Cardiac muscle cell (in vitro differentiated cells and primary cell): ENCODE measurements around the gene NR3C2. TPM values are rescaled to one million over a fixed set of nuclear protein-coding genes. Genes with fewer than 3 reads are reported as not detected.

Experiments
- DNase-seq, 2 donors: peaks; one replicate each; pipeline versions ENCODE4 v3.0.0 to v3.0.0-alpha.2; 2010 to 2017; ENCODE audit warnings: low read depth in 1 of 2, low spot score in 1 of 2
- H3K27ac ChIP-seq: fragments of 200-600 bp; sonication (generic); 2 replicates; pipeline ENCODE4 v1.5.1; 2016
- H3K27me3 ChIP-seq: fragments of 200-600 bp; sonication (generic); 2 replicates; pipeline ENCODE4 v1.6.0; 2016; ENCODE audit warnings: control low read depth
- H3K36me3 ChIP-seq: fragments of 200-600 bp; sonication (generic); 2 replicates; pipeline ENCODE4 v1.5.1; 2016; ENCODE audit warnings: control low read depth
- H3K4me1 ChIP-seq: fragments of 200-600 bp; sonication (generic); 2 replicates; pipeline ENCODE4 v1.8.1; 2017; ENCODE audit warnings: low read depth, mild to moderate bottlenecking, mixed run types
- H3K4me3 ChIP-seq: fragments of 200-600 bp; sonication (generic); 2 replicates; pipeline ENCODE4 v1.5.1; 2016; ENCODE audit warnings: mild to moderate bottlenecking
- H3K9me3 ChIP-seq: fragments of 200-600 bp; sonication (generic); 2 replicates; pipeline ENCODE4 v1.5.1; 2017; ENCODE audit warnings: low read depth, mild to moderate bottlenecking, control low read depth
- CTCF ChIP-seq: IDR thresholded peaks from 2 replicates; pipeline ENCODE4 v1.5.1; 2012; ENCODE audit warnings: low read depth, mild to moderate bottlenecking, low read length
- polyA plus RNA-seq: library from polyadenylated mRNA; unstranded; fragments of >200 nt; fragmentation: Nextera tagmentation; extraction: Ambion mirVana; gene quantifications from 2 replicates; pipeline ENCODE4 v1.2.1, GENCODE V29; 2016
- total RNA-seq: library from RNA; depleted of rRNA; stranded (reverse); fragments of >200 nt; gene quantifications from 2 replicates; pipeline ENCODE4 v1.2.3, GENCODE V29; 2016

The NR3C2 gene
- total and polyA plus RNA-seq, 2 experiments from 2014 or later: 0.43 to 2.5 TPM

- no peaks in the 10 kb centered on the region for H3K36me3 ChIP-seq
- no peak overlapping the region for H3K27ac ChIP-seq
- no peak for DNase-seq
- no peak for TF ChIP-seq CTCF
- no peaks in the 10 kb centered on the region for H3K27me3 ChIP-seq
- H3K4me3 ChIP-seq: no peak overlapping the region
- no peaks in the 10 kb centered on the region for H3K4me1 ChIP-seq
- no peaks in the 10 kb centered on the region for H3K9me3 ChIP-seq
Observed at GRCh38 chr4:148245015-148245414, 197.2 kb downstream of the NR3C2 start.

- Histone ChIP-seq H3K27me3 (no peaks in the 10 kb centered on the region), H3K4me3 (no peak overlapping the region), H3K27ac (no peak overlapping the region), H3K9me3 (no peaks in the 10 kb centered on the region), H3K36me3 (no peaks in the 10 kb centered on the region), H3K4me1 (no peaks in the 10 kb centered on the region)
- no peak for TF ChIP-seq CTCF
- DNase-seq: no peak
Observed at GRCh38 chr4:148243837-148244236, 198.4 kb downstream of the NR3C2 start.

- Histone ChIP-seq H3K36me3 (no peaks in the 10 kb centered on the region), H3K9me3 (no peaks in the 10 kb centered on the region), H3K4me1 (no peaks in the 10 kb centered on the region), H3K27me3 (no peaks in the 10 kb centered on the region), H3K4me3 (no peak overlapping the region), H3K27ac (no peak overlapping the region)
- DNase-seq: no peak
- no peak for TF ChIP-seq CTCF
Observed at GRCh38 chr4:148240241-148240640, 202.0 kb downstream of the NR3C2 start.

GRCh38 chr4:148239494-148239985, 202.7 kb downstream of the NR3C2 start:
- H3K27ac ChIP-seq: no peak overlapping the region
- H3K4me1 ChIP-seq: no peaks in the 10 kb centered on the region
- DNase-seq: peak in 1 of 2 donors; percentile 13
- no peak overlapping the region for H3K4me3 ChIP-seq
- TF ChIP-seq CTCF: no peak
- H3K27me3 ChIP-seq: no peaks in the 10 kb centered on the region
- H3K9me3 ChIP-seq: no peaks in the 10 kb centered on the region
- no peaks in the 10 kb centered on the region for H3K36me3 ChIP-seq

GRCh38 chr4:148238811-148239493, 203.3 kb downstream of the NR3C2 start:
- H3K27me3 ChIP-seq: no peaks in the 10 kb centered on the region
- H3K9me3 ChIP-seq: no peaks in the 10 kb centered on the region
- no peak for TF ChIP-seq CTCF
- no peak overlapping the region for H3K27ac ChIP-seq
- H3K4me3 ChIP-seq: no peak overlapping the region
- H3K36me3 ChIP-seq: no peaks in the 10 kb centered on the region
- no peak for DNase-seq
- H3K4me1 ChIP-seq: no peaks in the 10 kb centered on the region
